IMR-90 (cell line): ENCODE results near the gene ZNF579. TPM values are rescaled to one million over a fixed set of nuclear protein-coding genes. Genes with fewer than 3 reads are reported as not detected.

Source experiments
- FOS ChIP-seq: fragments of 150-350 bp; IDR thresholded peaks from 2 replicates; pipeline ENCODE4 v1.6.1; 2016; ENCODE audit warnings: low read depth, low read length
- MAZ ChIP-seq: IDR thresholded peaks from 2 replicates; pipeline ENCODE4 v1.6.1; 2012; ENCODE audit warnings: low read depth, mild to moderate bottlenecking, low read length, improper control_type of control experiment, moderate library complexity, borderline replicate concordance
- RFX5 ChIP-seq: IDR thresholded peaks from 2 replicates; pipeline ENCODE4 v1.8.0; 2012; ENCODE audit warnings: low read depth, mild to moderate bottlenecking, low read length, moderate library complexity
- USF2 ChIP-seq: fragments of 150-350 bp; IDR thresholded peaks from 2 replicates; pipeline ENCODE4 v1.6.1; 2017; ENCODE audit warnings: mild to moderate bottlenecking, antibody characterized with exemption, low read length, low read depth
- polyA plus RNA-seq, 3 experiments: library from polyadenylated mRNA; depleted of rRNA; stranded (reverse); fragments of >200 nt; gene quantifications; 2 replicates each; pipeline ENCODE4 v1.2.3, GENCODE V29; 2012; ENCODE audit warnings: low replicate concordance in 1 of 3
- total RNA-seq: library from RNA; depleted of rRNA; stranded (reverse); fragments of >200 nt; gene quantifications from 2 replicates; pipeline ENCODE4 v1.2.3, GENCODE V29; 2012

ZNF579 gene
- total and polyA plus RNA-seq, 2 of the 4 experiments (the other 2 are of a cell fraction): 0.54 to 9.0 TPM

GRCh38 chr19:55599468-55599841 is 18.8 kb upstream of the ZNF579 start, which contains the start of gene FIZ1 (continued):
- no peak for TF ChIP-seq RFX5
- peak; percentile 85 for TF ChIP-seq MAZ
- no peak for TF ChIP-seq FOS
- no peak for TF ChIP-seq USF2
